GM12891 (cell line): ENCODE measurements around the gene CARM1.

Source experiments
- POLR2A ChIP-seq: IDR thresholded peaks from 2 replicates; pipeline ENCODE4 v1.6.1; 2011; ENCODE audit warnings: low read depth, low read length, control low read depth
- TAF1 ChIP-seq: IDR thresholded peaks from 2 replicates; pipeline ENCODE4 v1.6.1; 2011; ENCODE audit warnings: low read depth, low read length, control low read depth

- no peak for TF ChIP-seq TAF1
- TF ChIP-seq POLR2A, result no peak
Observed at GRCh38 chr19:10911579-10912363, 40.4 kb downstream of the CARM1 start.
